GM12872 (cell line): ENCODE measurements around the gene SDSL.

Source experiments
- CTCF ChIP-seq: IDR thresholded peaks from 3 replicates; pipeline ENCODE4 v1.5.1; 2011; ENCODE audit warnings: low read depth, mild to moderate bottlenecking, low read length, moderate library complexity; ENCODE audit not compliant: insufficient read depth

The SDSL gene

DNA sequence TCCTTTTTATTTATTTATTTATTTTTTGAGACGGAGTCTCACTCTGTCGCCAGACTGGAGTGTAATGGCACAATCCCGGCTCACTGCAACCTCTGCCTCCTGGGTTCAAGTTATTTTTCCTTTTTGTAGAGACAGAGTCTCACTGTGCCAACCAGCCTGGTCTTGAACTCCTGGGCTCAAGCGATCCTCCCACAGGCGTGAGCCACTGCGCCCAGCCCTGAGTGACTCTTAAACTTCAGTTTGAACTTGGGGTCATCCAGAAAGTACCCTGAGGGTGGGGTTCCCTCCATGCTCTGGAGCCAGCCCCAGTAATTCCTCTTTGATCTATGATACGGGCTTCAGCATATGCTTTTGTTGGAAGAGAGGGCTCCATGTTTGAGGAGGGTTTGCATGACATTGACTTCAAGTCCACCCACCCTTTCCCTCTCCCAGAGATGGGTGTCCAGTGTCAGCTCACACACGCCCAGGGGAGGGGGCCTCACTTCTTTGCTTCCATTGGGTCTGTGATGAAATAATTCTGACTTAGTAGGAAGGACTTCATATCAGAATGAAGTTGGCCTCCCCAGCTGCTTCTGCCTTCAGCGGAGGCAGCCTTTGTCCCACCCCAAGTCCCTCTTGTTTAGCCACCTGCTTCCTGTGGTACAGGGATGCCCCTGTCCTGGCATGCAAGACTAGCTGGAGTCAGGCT is 30.4 kb upstream of the SDSL start:
- TF ChIP-seq CTCF: no peak

- TF ChIP-seq CTCF: no peak
Observed at GRCh38 chr12:113392520-113392919, 29.7 kb upstream of the SDSL start.

DNA sequence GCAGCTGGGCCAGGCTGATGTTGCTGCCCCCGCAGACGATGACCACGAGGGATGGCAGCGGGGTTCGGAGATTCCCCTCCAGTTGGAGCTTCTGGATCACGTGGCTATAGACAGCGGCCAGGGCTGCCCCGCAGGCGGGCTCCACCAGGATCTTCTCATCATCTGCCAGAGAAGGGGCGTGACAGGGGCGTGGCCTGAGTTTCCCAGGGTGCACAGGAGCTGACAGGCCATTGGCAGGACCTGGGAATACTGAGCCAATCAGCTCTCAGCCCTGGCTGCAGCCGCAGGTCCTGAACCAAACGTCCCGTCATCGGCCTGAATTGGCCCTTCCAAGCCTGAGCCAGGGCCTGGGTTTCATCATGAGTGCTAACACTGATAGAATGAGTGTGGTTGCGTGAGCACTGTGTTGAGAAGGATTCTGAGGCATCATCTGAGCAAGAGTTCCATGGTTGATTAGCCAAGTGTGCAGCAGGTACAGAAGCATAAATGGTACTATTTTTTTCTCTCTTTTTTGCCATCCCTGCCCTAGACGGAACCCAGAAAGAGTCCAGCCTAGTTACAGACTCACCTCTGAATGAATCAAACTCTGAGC is 29.1 kb upstream of the SDSL start:
- TF ChIP-seq CTCF: no peak

- TF ChIP-seq CTCF: no peak
Observed at GRCh38 chr12:113393749-113394148, 28.4 kb upstream of the SDSL start.

DNA sequence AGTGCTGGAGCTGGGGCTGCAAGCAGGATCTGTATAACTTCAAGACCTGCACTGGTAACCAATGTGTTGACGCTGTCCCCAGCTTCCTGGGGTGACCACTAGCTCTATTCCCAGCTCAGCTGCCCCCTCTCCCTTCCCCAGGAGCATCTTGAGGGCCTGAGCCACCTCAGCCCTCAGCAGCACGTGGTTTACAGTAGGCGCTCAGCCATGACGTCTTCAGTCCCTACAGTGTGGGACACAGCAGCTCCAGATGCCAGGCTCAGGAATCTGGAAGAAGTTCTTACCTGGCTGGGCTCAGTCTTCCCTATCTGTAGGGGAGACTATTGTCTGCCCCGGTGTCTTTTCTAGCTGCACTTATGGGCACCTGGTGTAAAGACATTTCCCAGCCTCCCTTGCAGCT is 27.1 kb upstream of the SDSL start:
- no peak for TF ChIP-seq CTCF

- no peak for TF ChIP-seq CTCF
Observed at GRCh38 chr12:113396200-113396599, 26.0 kb upstream of the SDSL start.

DNA sequence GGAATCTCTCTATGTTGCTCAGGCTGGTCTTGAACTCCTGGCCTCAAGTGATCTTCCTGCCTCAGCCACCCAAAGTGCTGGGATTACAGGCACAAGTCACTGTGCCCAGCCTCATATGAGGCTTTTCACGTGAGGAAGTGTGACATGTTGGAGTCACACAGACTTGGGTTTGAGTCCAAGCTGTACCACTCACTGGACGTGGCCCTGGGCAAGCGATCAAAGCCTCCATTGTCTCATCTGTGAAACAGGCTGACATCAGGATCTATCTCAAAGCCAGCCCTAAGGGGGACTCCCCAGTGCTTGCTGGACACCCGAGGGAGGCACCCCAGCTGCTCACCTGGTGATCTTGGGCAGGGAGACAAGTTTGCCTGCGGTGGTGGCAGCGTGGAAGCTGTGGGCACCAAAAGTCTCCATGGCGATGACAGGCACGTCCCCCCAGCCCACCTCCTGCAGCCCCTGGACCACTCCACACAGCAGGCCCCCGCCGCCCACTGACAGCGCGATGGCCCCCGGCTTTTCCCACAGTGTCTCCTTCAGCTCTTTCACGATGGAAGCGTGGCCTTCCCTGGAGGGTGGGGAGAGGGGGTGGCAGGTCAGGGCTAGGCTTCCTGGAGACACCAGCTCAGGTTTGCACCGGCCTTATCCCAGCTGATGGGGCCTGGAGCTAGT is 25.2 kb upstream of the SDSL start:
- TF ChIP-seq CTCF: no peak
